ENCODE results near the gene PPM1M. TPM values are rescaled to one million over a fixed set of nuclear protein-coding genes. Genes with fewer than 3 reads are reported as not detected.

The PPM1M gene
- total and polyA plus RNA-seq, 10 of the 15 experiments (the other 5 are each of a cell fraction or from before 2014, with no cell fraction given) = 7.3 to 24.8 (median 15.8) TPM

DNA sequence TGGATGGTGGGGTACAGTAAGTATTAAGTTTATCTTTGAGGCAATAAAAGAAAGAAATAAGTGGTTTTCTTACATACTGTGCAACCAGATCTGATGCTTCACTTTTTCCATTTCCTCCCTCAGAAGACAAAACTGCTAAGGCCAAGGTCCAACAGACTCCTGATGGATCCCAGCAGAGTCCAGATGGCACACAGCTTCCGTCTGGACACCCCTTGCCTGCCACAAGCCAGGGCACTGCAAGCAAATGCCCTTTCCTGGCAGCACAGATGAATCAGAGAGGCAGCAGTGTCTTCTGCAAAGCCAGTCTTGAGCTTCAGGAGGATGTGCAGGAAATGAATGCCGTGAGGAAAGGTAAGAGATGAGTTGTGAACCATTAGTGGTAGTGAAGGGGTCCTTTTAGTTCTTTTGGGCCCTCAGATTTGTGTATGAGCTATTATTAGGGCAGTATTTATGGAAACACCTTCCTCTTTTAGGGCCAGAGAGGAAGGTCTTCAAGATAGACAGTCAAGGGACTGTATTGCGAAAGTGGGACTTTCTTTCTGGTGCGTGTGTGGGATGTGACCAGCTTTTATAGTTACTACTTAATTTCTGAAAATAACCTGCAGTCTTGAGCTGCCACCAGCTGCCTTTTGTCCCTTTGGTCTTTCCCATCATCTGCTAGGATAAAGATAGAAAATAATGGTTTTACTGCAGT, 43.0 kb upstream of the PPM1M start (continued):
- no peak for TF ChIP-seq HDAC6 (IDR thresholded peaks at IDR 0.05; ENCODE audit: unreplicated experiment)
- TF ChIP-seq, protein P1, sequence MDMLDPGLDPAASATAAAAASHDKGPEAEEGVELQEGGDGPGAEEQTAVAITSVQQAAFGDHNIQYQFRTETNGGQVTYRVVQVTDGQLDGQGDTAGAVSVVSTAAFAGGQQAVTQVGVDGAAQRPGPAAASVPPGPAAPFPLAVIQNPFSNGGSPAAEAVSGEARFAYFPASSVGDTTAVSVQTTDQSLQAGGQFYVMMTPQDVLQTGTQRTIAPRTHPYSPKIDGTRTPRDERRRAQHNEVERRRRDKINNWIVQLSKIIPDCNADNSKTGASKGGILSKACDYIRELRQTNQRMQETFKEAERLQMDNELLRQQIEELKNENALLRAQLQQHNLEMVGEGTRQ (IDR thresholded peaks at IDR 0.05; ENCODE audit: borderline replicate concordance, low read depth, low read length) = no peak
- peak in 1 of 2 experiments; percentile 65; a peak in 1 of 4 replicates for TF ChIP-seq CEBPB (IDR thresholded peaks at IDR 0.05; ENCODE audit: borderline replicate concordance in 1 of 2, low read depth in 2 of 2, low read length in 2 of 2)
- peak; percentile 80 for TF ChIP-seq MEF2B (IDR thresholded peaks at IDR 0.05; ENCODE audit: partially characterized antibody, poor library complexity, severe bottlenecking)
- TF ChIP-seq, protein P2, sequence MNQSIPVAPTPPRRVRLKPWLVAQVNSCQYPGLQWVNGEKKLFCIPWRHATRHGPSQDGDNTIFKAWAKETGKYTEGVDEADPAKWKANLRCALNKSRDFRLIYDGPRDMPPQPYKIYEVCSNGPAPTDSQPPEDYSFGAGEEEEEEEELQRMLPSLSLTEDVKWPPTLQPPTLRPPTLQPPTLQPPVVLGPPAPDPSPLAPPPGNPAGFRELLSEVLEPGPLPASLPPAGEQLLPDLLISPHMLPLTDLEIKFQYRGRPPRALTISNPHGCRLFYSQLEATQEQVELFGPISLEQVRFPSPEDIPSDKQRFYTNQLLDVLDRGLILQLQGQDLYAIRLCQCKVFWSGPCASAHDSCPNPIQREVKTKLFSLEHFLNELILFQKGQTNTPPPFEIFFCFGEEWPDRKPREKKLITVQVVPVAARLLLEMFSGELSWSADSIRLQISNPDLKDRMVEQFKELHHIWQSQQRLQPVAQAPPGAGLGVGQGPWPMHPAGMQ (IDR thresholded peaks at IDR 0.05; ENCODE audit: borderline replicate concordance) = no peak
- TF ChIP-seq ATF7 (IDR thresholded peaks at IDR 0.05; ENCODE audit: low read depth) = no peak
- TF ChIP-seq EZH2 (IDR thresholded peaks at IDR 0.05; ENCODE audit: borderline replicate concordance, control insufficient read depth, low read depth, low read length) = no peak
- TF ChIP-seq MEF2A (IDR thresholded peaks at IDR 0.05; ENCODE audit: insufficient read depth, low read depth, low read length) = peak; percentile 92; the same call in 1 of the 2 replicates
- TF ChIP-seq, protein P3, sequence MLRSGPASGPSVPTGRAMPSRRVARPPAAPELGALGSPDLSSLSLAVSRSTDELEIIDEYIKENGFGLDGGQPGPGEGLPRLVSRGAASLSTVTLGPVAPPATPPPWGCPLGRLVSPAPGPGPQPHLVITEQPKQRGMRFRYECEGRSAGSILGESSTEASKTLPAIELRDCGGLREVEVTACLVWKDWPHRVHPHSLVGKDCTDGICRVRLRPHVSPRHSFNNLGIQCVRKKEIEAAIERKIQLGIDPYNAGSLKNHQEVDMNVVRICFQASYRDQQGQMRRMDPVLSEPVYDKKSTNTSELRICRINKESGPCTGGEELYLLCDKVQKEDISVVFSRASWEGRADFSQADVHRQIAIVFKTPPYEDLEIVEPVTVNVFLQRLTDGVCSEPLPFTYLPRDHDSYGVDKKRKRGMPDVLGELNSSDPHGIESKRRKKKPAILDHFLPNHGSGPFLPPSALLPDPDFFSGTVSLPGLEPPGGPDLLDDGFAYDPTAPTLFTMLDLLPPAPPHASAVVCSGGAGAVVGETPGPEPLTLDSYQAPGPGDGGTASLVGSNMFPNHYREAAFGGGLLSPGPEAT (IDR thresholded peaks at IDR 0.05; ENCODE audit: low read depth) = peak; percentile 37; the same call in 1 of the 2 replicates
- TF ChIP-seq ZNF622 (IDR thresholded peaks at IDR 0.05) = no peak
- peak; percentile 51 for TF ChIP-seq IKZF1 (conservative IDR thresholded peaks at IDR 0.05)
- TF ChIP-seq, protein P4, sequence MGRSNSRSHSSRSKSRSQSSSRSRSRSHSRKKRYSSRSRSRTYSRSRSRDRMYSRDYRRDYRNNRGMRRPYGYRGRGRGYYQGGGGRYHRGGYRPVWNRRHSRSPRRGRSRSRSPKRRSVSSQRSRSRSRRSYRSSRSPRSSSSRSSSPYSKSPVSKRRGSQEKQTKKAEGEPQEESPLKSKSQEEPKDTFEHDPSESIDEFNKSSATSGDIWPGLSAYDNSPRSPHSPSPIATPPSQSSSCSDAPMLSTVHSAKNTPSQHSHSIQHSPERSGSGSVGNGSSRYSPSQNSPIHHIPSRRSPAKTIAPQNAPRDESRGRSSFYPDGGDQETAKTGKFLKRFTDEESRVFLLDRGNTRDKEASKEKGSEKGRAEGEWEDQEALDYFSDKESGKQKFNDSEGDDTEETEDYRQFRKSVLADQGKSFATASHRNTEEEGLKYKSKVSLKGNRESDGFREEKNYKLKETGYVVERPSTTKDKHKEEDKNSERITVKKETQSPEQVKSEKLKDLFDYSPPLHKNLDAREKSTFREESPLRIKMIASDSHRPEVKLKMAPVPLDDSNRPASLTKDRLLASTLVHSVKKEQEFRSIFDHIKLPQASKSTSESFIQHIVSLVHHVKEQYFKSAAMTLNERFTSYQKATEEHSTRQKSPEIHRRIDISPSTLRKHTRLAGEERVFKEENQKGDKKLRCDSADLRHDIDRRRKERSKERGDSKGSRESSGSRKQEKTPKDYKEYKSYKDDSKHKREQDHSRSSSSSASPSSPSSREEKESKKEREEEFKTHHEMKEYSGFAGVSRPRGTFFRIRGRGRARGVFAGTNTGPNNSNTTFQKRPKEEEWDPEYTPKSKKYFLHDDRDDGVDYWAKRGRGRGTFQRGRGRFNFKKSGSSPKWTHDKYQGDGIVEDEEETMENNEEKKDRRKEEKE (IDR thresholded peaks at IDR 0.05) = no peak
- TF ChIP-seq RAD21 (IDR thresholded peaks at IDR 0.05; ENCODE audit: insufficient read depth, low read depth, low read length) = no peak
- TF ChIP-seq, protein P5, sequence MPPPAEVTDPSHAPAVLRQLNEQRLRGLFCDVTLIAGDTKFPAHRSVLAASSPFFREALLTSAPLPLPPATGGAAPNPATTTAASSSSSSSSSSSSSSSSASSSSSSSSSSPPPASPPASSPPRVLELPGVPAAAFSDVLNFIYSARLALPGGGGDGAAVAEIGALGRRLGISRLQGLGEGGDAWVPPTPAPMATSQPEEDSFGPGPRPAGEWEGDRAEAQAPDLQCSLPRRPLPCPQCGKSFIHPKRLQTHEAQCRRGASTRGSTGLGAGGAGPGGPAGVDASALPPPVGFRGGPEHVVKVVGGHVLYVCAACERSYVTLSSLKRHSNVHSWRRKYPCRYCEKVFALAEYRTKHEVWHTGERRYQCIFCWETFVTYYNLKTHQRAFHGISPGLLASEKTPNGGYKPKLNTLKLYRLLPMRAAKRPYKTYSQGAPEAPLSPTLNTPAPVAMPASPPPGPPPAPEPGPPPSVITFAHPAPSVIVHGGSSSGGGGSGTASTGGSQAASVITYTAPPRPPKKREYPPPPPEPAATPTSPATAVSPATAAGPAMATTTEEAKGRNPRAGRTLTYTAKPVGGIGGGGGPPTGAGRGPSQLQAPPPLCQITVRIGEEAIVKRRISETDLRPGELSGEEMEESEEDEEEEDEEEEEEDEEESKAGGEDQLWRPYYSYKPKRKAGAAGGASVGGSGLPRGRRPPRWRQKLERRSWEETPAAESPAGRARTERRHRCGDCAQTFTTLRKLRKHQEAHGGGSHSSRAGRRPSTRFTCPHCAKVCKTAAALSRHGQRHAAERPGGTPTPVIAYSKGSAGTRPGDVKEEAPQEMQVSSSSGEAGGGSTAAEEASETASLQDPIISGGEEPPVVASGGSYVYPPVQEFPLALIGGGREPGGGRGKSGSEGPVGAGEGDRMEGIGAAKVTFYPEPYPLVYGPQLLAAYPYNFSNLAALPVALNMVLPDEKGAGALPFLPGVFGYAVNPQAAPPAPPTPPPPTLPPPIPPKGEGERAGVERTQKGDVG (CRISPR knock-in tag; IDR thresholded peaks at IDR 0.05) = no peak
- TF ChIP-seq HDGF (IDR thresholded peaks at IDR 0.05) = peak; percentile 57; the same call in 1 of the 2 replicates
- 0 out of 2 replicates have a peak, but pooled peaks have one; percentile 18 for TF ChIP-seq CREB1 (IDR thresholded peaks at IDR 0.05; ENCODE audit: low read depth)
- no peak for TF ChIP-seq CBX3 (IDR thresholded peaks at IDR 0.05; ENCODE audit: borderline replicate concordance, low read depth)
- TF ChIP-seq ZNF217 (IDR thresholded peaks at IDR 0.05) = no peak
- TF ChIP-seq NR2C1 (IDR thresholded peaks at IDR 0.05) = no peak
- TF ChIP-seq NBN (IDR thresholded peaks at IDR 0.05) = no peak
